Lower lobe of right lung (tissue), 2 donors: ENCODE data around the gene BACE1-AS. TPM values are rescaled to one million over a fixed set of nuclear protein-coding genes. Genes with fewer than 3 reads are reported as not detected.
A peak's percentile ranks its signal among the peaks of the same experiment; 100 is the strongest.

ENCODE experiments used
- ATAC-seq, 2 donors: fragments of 200-7000 bp; cut with Tn5 transposase; one replicate each; pipeline ENCODE4 v1.9.1; 2020 to 2022; ENCODE audit warnings: mild to moderate bottlenecking in 2 of 2, moderate library complexity in 2 of 2
- DNase-seq: peaks from one replicate; pipeline ENCODE4 v3.0.0-alpha.2; 2020
- H3K27ac ChIP-seq: fragments of 200-600 bp; one replicate; pipeline ENCODE4 v1.8.0; 2022
- H3K27me3 ChIP-seq: fragments of 200-600 bp; one replicate; pipeline ENCODE4 v1.8.0; 2022; ENCODE audit warnings: low read depth
- H3K36me3 ChIP-seq: fragments of 200-600 bp; one replicate; pipeline ENCODE4 v1.8.0; 2022; ENCODE audit warnings: mild to moderate bottlenecking
- H3K4me1 ChIP-seq: fragments of 200-600 bp; one replicate; pipeline ENCODE4 v1.8.0; 2022
- H3K4me3 ChIP-seq: fragments of 200-600 bp; one replicate; pipeline ENCODE4 v1.8.0; 2022; ENCODE audit warnings: mild to moderate bottlenecking
- H3K9me3 ChIP-seq: fragments of 200-600 bp; one replicate; pipeline ENCODE4 v1.8.0; 2022
- intact Hi-C: fragments of 100-400 bp; cut with DNase I; formaldehyde crosslinking; loops from one replicate; pipeline ENCODE4 v1.11.0; 2022
- total RNA-seq: library from RNA; stranded (reverse); fragmentation: NEBNext Ultra II Directional; extraction: Animal tissue kit (Norgen Biotek cat#: 25700); gene quantifications from one replicate; pipeline ENCODE4 v1.2.1, GENCODE V29; 2021
- TF ChIP-seq, protein P1 (sequence below): fragments of 200-600 bp; IDR thresholded peaks from one replicate; pipeline ENCODE4 v1.8.0; 2022; ENCODE audit warnings: antibody characterized with exemption, mild to moderate bottlenecking
- donor health status: DM: no; HTN: yes; CAD: no; lungs with severe emphysema.

BACE1-AS gene
- total RNA-seq, 1 donor from 2014 or later = 8.6 TPM

DNA sequence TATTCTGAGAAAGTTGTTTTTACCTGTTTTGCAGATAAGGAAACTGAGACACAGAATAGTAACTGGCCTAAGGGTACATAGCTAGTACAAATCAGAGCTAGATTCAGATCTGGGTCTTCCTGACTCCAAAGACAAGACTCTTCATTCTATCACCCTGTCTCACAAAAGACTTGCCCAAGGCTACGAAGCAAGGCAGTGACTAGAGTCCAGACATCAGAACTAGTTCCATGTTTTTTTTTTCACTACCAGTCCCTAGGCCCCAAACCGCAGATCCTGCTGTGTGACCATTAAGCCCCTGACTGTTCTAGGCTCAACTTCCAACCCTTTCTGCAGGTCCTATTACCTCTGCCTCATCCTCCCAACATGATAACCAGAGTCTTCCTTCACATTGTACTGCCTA, 1.5 kb downstream of the BACE1-AS start:
- DNase-seq (no peak), ATAC-seq (no peak)
- Histone ChIP-seq H3K27ac (no peak overlapping the region), H3K4me1 (no peaks in the 10 kb centered on the region), H3K27me3 (no peaks in the 10 kb centered on the region), H3K4me3 (no peak overlapping the region), H3K9me3 (no peaks in the 10 kb centered on the region), H3K36me3 (peaks cover 64% of the 10 kb centered on the region)
- TF ChIP-seq, protein P1, sequence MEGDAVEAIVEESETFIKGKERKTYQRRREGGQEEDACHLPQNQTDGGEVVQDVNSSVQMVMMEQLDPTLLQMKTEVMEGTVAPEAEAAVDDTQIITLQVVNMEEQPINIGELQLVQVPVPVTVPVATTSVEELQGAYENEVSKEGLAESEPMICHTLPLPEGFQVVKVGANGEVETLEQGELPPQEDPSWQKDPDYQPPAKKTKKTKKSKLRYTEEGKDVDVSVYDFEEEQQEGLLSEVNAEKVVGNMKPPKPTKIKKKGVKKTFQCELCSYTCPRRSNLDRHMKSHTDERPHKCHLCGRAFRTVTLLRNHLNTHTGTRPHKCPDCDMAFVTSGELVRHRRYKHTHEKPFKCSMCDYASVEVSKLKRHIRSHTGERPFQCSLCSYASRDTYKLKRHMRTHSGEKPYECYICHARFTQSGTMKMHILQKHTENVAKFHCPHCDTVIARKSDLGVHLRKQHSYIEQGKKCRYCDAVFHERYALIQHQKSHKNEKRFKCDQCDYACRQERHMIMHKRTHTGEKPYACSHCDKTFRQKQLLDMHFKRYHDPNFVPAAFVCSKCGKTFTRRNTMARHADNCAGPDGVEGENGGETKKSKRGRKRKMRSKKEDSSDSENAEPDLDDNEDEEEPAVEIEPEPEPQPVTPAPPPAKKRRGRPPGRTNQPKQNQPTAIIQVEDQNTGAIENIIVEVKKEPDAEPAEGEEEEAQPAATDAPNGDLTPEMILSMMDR = no peak
- intact Hi-C loops = no loop called here

DNA sequence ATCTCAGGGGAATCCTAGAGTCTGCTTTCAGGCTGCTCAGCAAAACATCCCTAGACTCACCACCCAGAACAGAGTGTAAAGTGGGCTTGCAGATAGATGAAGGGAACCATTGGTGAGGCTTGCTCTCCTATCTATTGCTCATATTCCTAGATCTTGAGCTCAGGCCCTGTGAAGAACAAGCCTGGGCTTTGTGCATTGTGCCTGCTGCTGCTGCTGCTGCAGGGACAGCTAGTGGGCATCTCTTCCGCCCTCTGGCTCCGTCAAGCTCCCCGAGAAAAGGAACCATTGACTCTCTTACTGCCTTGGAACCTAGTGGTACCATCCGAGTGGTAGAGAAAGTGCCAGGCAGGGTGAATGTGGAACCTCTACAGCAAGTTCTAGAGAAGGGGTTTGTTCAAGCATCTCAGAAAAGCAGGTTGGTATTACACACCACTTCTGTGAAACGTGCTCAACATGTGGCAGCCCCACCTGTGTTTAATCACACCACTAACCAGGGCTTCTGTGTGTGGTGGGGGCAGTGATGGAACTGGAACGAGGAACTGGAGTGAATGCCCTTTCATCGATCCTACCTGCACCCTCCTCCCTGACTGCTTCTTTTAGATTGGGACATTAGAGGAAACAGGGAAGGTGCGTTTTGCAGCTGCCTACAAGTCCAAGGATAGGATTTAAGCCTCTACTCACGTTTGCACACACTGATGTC, 4.4 kb downstream of the BACE1-AS start:
- Histone ChIP-seq H3K36me3 (peaks cover 36% of the 10 kb centered on the region), H3K4me3 (no peak overlapping the region), H3K27me3 (no peaks in the 10 kb centered on the region), H3K9me3 (no peaks in the 10 kb centered on the region), H3K27ac (no peak overlapping the region), H3K4me1 (peaks cover 7% of the 10 kb centered on the region)
- no peak for ATAC-seq
- intact Hi-C loops = no loop called here
- no peak for DNase-seq
- TF ChIP-seq, protein P1 = no peak

DNA sequence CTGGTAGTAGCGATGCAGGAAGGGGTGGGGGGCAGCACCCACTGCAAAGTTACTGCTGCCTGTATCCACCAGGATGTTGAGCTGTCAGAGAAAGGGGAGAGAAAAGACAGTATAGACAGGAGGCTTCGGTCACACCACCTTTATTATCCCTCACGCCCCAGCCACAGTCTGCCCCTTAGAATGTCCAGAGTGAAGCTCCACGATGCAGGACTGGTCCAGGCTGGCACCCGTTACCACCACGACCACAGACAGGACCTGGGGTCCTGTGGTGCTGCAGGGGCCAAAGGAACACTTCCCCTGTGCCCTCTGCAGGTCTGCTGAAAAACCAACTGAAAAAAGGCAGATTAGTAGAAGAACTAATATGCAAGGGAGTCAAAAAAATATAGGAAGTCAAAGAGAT, 5.7 kb downstream of the BACE1-AS start:
- H3K4me3 ChIP-seq = no peak overlapping the region
- no peak for ATAC-seq

DNA sequence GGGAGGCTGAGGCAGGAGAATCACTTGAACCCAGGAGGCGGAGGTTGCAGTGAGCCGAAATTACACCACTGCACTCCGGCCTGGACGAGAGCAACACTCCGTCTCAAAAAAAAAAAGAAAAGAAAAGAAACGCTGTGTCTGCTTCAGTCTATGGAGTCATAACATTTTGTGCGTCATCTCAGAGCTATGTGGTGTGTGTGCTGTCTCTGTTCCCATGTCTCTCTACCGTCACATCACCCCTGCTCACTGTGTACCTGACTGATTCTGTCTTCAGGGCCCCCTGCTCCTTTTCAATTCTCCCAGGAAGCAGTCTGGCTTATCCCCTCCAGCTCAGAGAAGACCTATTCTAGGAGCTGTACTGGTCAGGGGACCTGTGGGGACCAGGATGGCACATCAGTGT, 7.0 kb downstream of the BACE1-AS start:
- TF ChIP-seq, protein P1 = no peak
- ATAC-seq = no peak

More for the DNA sequence above, 5.7 kb downstream of the BACE1-AS start:
- TF ChIP-seq, protein P1 = no peak
- H3K9me3 ChIP-seq = no peaks in the 10 kb centered on the region
- DNase-seq = no peak
- no peaks in the 10 kb centered on the region for H3K27me3 ChIP-seq
- intact Hi-C loops = no loop called here
- H3K36me3 ChIP-seq = peaks cover 23% of the 10 kb centered on the region
- H3K4me1 ChIP-seq = peaks cover 9% of the 10 kb centered on the region
- H3K27ac ChIP-seq = no peak overlapping the region

DNA sequence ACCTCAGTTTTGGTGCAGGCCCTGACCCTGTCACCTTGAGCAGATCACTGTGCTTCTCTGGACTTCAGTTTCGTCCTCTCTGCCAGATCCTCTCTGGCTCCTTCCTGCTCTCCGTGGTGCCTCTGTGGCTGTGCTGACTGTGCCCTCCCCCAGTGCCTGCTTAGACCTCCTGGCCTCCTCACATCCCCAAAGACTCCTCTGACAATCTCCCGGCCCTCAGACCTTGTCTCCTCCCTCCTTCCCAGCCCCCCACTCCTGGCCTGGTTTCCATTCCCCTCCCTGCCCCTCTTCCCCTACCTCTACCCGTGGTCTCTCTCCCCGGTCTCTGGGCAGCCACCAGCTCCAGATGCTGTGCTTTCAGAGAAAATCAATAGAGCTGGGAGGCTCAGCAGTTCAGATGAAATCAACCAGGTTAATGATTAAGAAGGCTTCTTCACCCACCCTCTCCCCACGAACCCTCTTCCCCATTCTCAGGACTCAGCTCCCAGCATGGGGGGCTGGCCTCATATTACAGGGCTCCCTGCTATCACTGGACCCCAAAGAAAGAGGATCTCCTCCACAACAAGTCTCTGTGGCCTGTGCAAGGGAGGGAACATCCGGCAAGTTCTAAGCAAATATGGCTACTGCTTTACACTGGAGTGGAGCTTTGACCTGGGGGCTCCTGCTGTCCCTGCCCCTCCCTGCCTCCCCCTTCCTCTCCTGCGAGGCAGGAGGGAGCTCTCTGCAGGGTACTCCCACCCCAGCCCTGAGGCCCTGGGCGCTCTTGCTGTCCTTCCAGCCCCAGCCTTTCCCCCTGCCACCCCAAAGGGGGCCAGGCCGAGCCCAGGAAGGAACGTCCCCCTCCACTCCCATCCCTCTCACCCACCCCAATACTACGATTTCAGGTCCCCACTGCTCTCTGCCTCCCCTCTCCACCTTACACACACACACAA, 8.5 kb downstream of the BACE1-AS start:
- H3K27ac ChIP-seq = no peak overlapping the region
- no peaks in the 10 kb centered on the region for H3K9me3 ChIP-seq
- H3K27me3 ChIP-seq = no peaks in the 10 kb centered on the region
- DNase-seq = no peak
- TF ChIP-seq, protein P1 = no peak
- intact Hi-C loops = no loop called here
- peaks cover 9% of the 10 kb centered on the region for H3K4me1 ChIP-seq
- H3K36me3 ChIP-seq = peaks cover 3% of the 10 kb centered on the region
- ATAC-seq = no peak
- H3K4me3 ChIP-seq = peak overlapping the region; percentile 17

More for the DNA sequence above, 7.0 kb downstream of the BACE1-AS start:
- intact Hi-C loops = no loop called here
- Histone ChIP-seq H3K27me3 (no peaks in the 10 kb centered on the region), H3K4me1 (peaks cover 9% of the 10 kb centered on the region), H3K36me3 (peaks cover 12% of the 10 kb centered on the region), H3K27ac (no peak overlapping the region), H3K4me3 (no peak overlapping the region), H3K9me3 (no peaks in the 10 kb centered on the region)
- no peak for DNase-seq
